ENCODE measurements around the gene CYP1B1. TPM values are rescaled to one million over a fixed set of nuclear protein-coding genes. Genes with fewer than 3 reads are reported as not detected.
A peak's percentile ranks its signal among the peaks of the same experiment; 100 is the strongest.
"Not testable (repeated sequence)": the region's sequence is repeated elsewhere in the genome, so short reads cannot be mapped to it uniquely, and the experiment has no call there.

Gene CYP1B1
- polyA plus RNA-seq, 12 donors = 2.4 to 8.4 (median 3.8) TPM; not detected in 1

- DNase-seq = peak; percentile 57
Measured at GRCh38 chr2:38037757-38038621, 38.0 kb downstream of the CYP1B1 start.

- DNase-seq = no peak
Measured at GRCh38 chr2:38037325-38037724, 38.6 kb downstream of the CYP1B1 start.

- DNase-seq = no peak
Measured at GRCh38 chr2:38035968-38036367, 40.0 kb downstream of the CYP1B1 start.

GRCh38 chr2:38033646-38034045, 42.3 kb downstream of the CYP1B1 start:
- no peak for DNase-seq

GRCh38 chr2:38032946-38033345, 43.0 kb downstream of the CYP1B1 start:
- DNase-seq = no peak

- DNase-seq = peak; percentile 32
Measured at GRCh38 chr2:38030635-38031355, 45.2 kb downstream of the CYP1B1 start.

GRCh38 chr2:38029512-38029911, 46.4 kb downstream of the CYP1B1 start:
- DNase-seq = no peak

GRCh38 chr2:38028829-38029228, 47.1 kb downstream of the CYP1B1 start:
- no peak for DNase-seq

GRCh38 chr2:38026846-38027245, 49.1 kb downstream of the CYP1B1 start:
- DNase-seq = no peak

- no peak for DNase-seq
Measured at GRCh38 chr2:38021589-38021988, 54.4 kb downstream of the CYP1B1 start.

- not testable (repeated sequence) for DNase-seq
Measured at GRCh38 chr2:38020359-38021069, 55.4 kb downstream of the CYP1B1 start.

- DNase-seq = no peak
Measured at GRCh38 chr2:38017836-38018235, 58.1 kb downstream of the CYP1B1 start.

Other genes starting within 250 kb of the CYP1B1 start
- gene RMDN2, start 150.9 kb downstream of the CYP1B1 start, polyA plus RNA-seq (ENCODE audit: insufficient read length in 12 of 12) = 1 to 10 TPM in 11 of 12 donors, not detected in 1; 2.5 to 7.1 (median 4.3) TPM

Data from muscle of arm (tissue), 12 donors.